Thymus (tissue), 11 donors: ENCODE data around the gene TACC2. TPM values are rescaled to one million over a fixed set of nuclear protein-coding genes. Genes with fewer than 3 reads are reported as not detected.
"Not testable (repeated sequence)": the region's sequence is repeated elsewhere in the genome, so short reads cannot be mapped to it uniquely, and the experiment has no call there.

ENCODE experiments used
- DNase-seq, 9 donors: peaks; one replicate each; pipeline ENCODE4 v3.0.0-alpha.2; 2013; ENCODE audit warnings: low spot score in 9 of 9, low read depth in 6 of 9, missing footprints in 1 of 9
- H3K27ac ChIP-seq, 2 donors: one replicate each; pipeline ENCODE4 v1.5.1; 2013; ENCODE audit warnings: control low read depth in 1 of 2, low read depth in 1 of 2, low read length in 1 of 2, mild to moderate bottlenecking in 1 of 2, moderate library complexity in 1 of 2
- H3K27me3 ChIP-seq, 2 donors: one replicate each; pipeline ENCODE4 v1.5.1; 2013; ENCODE audit warnings: low read length in 1 of 2; ENCODE audit not compliant: control insufficient read depth in 2 of 2, insufficient read depth in 1 of 2
- H3K36me3 ChIP-seq, 2 donors: one replicate each; pipeline ENCODE4 v1.5.1; 2013; ENCODE audit warnings: low read length in 1 of 2, mild to moderate bottlenecking in 1 of 2, moderate library complexity in 1 of 2; ENCODE audit not compliant: control insufficient read depth in 2 of 2, insufficient read depth in 2 of 2
- H3K4me1 ChIP-seq, 2 donors: one replicate each; pipeline ENCODE4 v1.5.1; 2013; ENCODE audit warnings: low read length in 2 of 2; ENCODE audit not compliant: control insufficient read depth in 2 of 2, insufficient read depth in 2 of 2
- H3K4me3 ChIP-seq, 2 donors: one replicate each; pipeline ENCODE4 v1.5.1; 2013; ENCODE audit warnings: low read length in 2 of 2, control low read depth in 1 of 2, mild to moderate bottlenecking in 1 of 2
- H3K9me3 ChIP-seq, 2 donors: one replicate each; pipeline ENCODE4 v1.5.1; 2013; ENCODE audit warnings: low read length in 1 of 2, mild to moderate bottlenecking in 1 of 2; ENCODE audit not compliant: control insufficient read depth in 2 of 2, insufficient read depth in 1 of 2
- WGBS: extraction: QIAGEN DNeasy Blood & Tissue Kit; methylation state at CpG from one replicate; pipeline ENCODE4 v1.1.7; 2013; 5-methylcytosine and 5-hydroxymethylcytosine counted together
- polyA plus RNA-seq: library from polyadenylated mRNA; stranded (reverse); fragments of 200-250 nt; gene quantifications from one replicate; pipeline ENCODE4 v1.2.3, GENCODE V29; 2013
- total RNA-seq: library from RNA; stranded (reverse); fragments of 120-200 nt; gene quantifications from one replicate; pipeline ENCODE4 v1.2.4, GENCODE V29; 2013
- donor health status: healthy.

Gene TACC2
- total and polyA plus RNA-seq, 2 donors = 4.6 to 57.3 TPM

GRCh38 chr10:121999301-121999700 lies 10.3 kb downstream of the TACC2 start:
- H3K4me1 ChIP-seq = no peaks in the 10 kb centered on the region
- peaks cover 0 to 2% of the 10 kb centered on the region in 2 donors for H3K27me3 ChIP-seq
- DNase-seq = no peak
- H3K27ac ChIP-seq = no peak overlapping the region
- no peaks in the 10 kb centered on the region for H3K9me3 ChIP-seq
- H3K36me3 ChIP-seq = no peaks in the 10 kb centered on the region
- 95% methylated on average over 4 of the region's 4 CpGs for WGBS
- H3K4me3 ChIP-seq = no peak overlapping the region

DNA sequence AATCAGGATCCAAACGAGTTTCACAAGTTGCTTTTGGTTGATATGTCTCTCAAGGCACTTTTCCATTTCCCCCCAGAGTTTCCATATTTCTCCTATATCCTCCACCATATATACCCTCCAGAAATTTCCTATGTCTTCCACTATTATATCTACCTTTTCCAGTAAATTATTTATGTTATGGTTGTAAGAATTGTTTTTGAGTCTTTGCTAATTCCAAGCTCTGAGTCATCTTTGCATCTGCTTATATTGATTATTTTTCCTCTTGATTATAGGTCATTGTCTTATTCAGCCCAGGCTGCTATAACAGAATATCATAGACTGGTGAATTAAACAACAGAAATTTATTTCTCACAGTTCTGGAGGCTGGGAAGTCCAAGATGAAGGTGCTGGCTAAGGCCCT lies 12.7 kb downstream of the TACC2 start:
- no peak overlapping the region for H3K4me3 ChIP-seq
- no peak for DNase-seq
- H3K36me3 ChIP-seq = no peaks in the 10 kb centered on the region
- no peaks in the 10 kb centered on the region for H3K9me3 ChIP-seq
- no peak overlapping the region for H3K27ac ChIP-seq
- WGBS = 68% methylated on average over 1 of the region's 1 CpG
- H3K4me1 ChIP-seq = no peaks in the 10 kb centered on the region
- H3K27me3 ChIP-seq = no peaks in the 10 kb centered on the region

DNA sequence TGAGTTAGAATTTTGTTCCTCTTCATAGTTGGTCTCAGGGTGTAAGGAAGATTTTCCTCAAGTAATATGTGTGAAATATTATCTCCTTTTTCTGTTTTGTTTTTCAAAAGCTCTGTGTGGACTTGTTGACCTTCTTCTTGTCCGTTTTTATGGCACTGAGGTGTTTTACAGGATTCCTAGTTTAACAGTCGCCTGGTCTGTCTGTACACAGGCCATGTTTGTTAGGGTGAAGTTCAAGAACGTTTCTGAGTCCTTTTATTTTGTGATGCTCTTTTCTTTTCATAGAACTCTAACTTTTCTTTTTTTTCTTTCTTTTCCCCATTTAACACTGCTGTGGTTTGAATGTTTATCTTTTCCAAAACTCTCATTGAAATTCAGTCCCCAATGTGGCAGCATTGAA lies 18.5 kb downstream of the TACC2 start:
- Histone ChIP-seq H3K4me1 (no peaks in the 10 kb centered on the region), H3K4me3 (no peak overlapping the region), H3K36me3 (no peaks in the 10 kb centered on the region), H3K27ac (no peak overlapping the region), H3K9me3 (no peaks in the 10 kb centered on the region), H3K27me3 (no peaks in the 10 kb centered on the region)
- WGBS = 67% methylated on average over 3 of the region's 3 CpGs
- no peak for DNase-seq

GRCh38 chr10:122010405-122011050 lies 21.6 kb downstream of the TACC2 start:
- no peaks in the 10 kb centered on the region for H3K9me3 ChIP-seq
- H3K4me1 ChIP-seq = no peaks in the 10 kb centered on the region
- no peaks in the 10 kb centered on the region for H3K36me3 ChIP-seq
- DNase-seq = no peak
- H3K27ac ChIP-seq = no peak overlapping the region
- H3K4me3 ChIP-seq = no peak overlapping the region
- no peaks in the 10 kb centered on the region for H3K27me3 ChIP-seq
- WGBS = 92% methylated on average over 4 of the region's 4 CpGs

GRCh38 chr10:122012731-122013130 lies 23.8 kb downstream of the TACC2 start:
- no peak for DNase-seq
- no peaks in the 10 kb centered on the region for H3K9me3 ChIP-seq
- no peaks in the 10 kb centered on the region for H3K36me3 ChIP-seq
- H3K27ac ChIP-seq = no peak overlapping the region
- H3K4me3 ChIP-seq = no peak overlapping the region
- no peaks in the 10 kb centered on the region for H3K27me3 ChIP-seq
- 90% methylated on average over 5 of the region's 5 CpGs for WGBS
- H3K4me1 ChIP-seq = no peaks in the 10 kb centered on the region

DNA sequence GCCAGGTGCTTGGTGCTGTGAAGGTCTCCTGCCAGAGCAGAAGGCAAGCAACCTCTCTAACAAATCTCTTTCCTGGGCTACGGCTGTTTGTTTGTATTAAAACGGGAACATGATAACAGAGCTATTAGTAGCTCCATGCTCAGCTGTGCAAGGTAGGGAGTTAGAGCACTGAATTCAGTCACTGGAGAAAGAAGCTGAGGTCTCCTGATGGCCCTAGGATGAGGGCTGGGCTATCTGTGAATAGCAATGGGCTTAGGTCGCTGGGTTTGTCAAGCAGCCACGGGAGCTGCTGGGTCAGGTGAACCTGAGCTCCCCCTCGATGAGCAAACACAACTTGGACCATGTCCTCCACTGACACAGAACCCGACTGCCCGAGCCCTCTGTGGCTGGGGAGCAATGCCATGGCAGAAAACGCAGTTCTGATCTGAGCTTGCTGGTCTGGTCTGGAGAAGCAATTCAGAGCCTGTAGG lies 24.4 kb downstream of the TACC2 start:
- DNase-seq = no peak
- H3K9me3 ChIP-seq = no peaks in the 10 kb centered on the region
- no peak overlapping the region for H3K4me3 ChIP-seq
- no peaks in the 10 kb centered on the region for H3K27me3 ChIP-seq
- no peaks in the 10 kb centered on the region for H3K4me1 ChIP-seq
- WGBS = 84% methylated on average over 8 of the region's 8 CpGs
- no peaks in the 10 kb centered on the region for H3K36me3 ChIP-seq
- no peak overlapping the region for H3K27ac ChIP-seq

GRCh38 chr10:122014652-122015248 lies 25.8 kb downstream of the TACC2 start:
- no peak for DNase-seq
- WGBS = 76% methylated on average over 3 of the region's 3 CpGs
- H3K36me3 ChIP-seq = no peaks in the 10 kb centered on the region
- peaks cover 0 to 10% of the 10 kb centered on the region in 2 donors for H3K27me3 ChIP-seq
- no peak overlapping the region for H3K27ac ChIP-seq
- H3K9me3 ChIP-seq = no peaks in the 10 kb centered on the region
- no peak overlapping the region for H3K4me3 ChIP-seq
- H3K4me1 ChIP-seq = peaks cover 0 to 2% of the 10 kb centered on the region in 2 donors

DNA sequence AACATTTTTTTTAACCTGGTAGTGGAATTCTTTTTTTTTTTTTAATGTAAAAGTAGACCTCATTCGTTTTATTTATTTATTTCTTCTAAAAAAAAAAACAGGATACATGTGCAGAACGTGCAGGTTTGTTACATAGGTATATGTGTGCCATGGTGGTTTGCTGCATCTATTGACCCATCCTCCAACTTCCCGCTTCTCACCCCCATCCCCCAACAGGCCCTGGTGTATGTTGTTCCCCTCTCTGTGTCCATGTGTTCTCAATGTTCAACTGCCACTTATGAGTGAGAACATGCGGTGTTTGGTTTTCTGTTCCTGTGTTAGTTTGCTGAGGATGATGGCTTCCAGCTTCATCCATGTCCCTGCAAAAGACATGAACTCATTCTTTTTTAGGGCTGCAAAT lies 29.0 kb downstream of the TACC2 start:
- not testable (repeated sequence) for H3K9me3 ChIP-seq, H3K4me3 ChIP-seq, H3K4me1 ChIP-seq, H3K36me3 ChIP-seq, H3K27ac ChIP-seq, DNase-seq
- H3K27me3 ChIP-seq = peaks cover 0 to 10% of the 10 kb centered on the region in 2 donors
- WGBS = 83% methylated on average over 4 of the region's 4 CpGs

DNA sequence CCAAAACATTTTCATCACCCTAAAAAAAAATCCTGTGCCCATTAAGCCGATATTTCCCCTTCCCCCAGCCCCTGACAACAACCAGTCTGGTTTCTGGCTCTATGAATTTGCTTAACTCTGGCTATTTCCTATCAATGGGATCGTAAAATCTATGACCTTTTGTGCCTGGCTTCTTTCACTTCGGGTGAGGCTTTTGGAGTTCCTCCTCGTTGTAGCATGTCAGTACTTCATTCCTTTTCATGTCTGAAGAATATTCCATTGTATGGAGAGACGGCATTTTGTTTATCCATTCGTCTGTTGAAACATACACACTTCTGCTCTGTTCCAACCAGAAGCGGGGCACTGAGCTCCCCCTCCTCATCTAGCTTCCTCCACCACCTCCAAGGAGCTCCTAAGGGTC lies 29.5 kb downstream of the TACC2 start:
- Histone ChIP-seq H3K4me3 (no peak overlapping the region), H3K9me3 (no peaks in the 10 kb centered on the region), H3K36me3 (no peaks in the 10 kb centered on the region), H3K27me3 (peaks cover 0 to 10% of the 10 kb centered on the region in 2 donors), H3K4me1 (peaks cover 0 to 2% of the 10 kb centered on the region in 2 donors), H3K27ac (no peak overlapping the region)
- no peak for DNase-seq
- WGBS = 67% methylated on average over 7 of the region's 7 CpGs
